Eye (tissue), 1 donor: ENCODE results near the gene PTPN18.

ENCODE experiments used
- DNase-seq: peaks from one replicate; pipeline ENCODE4 v3.0.0-alpha.2; 2015

The PTPN18 gene

DNA sequence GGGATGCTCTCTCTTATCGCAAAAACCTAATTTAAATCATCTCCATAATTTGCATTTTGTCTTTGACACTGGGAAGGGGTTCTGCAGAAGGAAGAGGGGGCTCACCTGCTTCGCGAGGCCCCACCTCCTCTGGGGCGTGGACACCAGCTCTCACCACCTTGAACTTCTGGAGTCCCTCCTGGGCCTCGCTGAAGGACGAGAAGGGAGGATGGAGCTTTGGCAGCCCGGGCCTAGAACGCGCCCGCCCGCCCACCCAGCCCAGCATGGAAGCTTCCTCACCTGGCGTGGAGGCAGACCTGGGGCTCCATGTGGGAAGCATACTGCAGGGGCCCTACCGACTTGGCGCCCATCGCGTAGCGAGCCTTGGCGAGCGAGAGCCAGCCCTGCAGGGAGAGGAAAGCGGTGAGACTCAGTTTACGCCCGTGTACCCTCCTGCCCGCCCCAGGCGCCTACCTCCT, 14.3 kb upstream of the PTPN18 start:
- DNase-seq: no peak

DNA sequence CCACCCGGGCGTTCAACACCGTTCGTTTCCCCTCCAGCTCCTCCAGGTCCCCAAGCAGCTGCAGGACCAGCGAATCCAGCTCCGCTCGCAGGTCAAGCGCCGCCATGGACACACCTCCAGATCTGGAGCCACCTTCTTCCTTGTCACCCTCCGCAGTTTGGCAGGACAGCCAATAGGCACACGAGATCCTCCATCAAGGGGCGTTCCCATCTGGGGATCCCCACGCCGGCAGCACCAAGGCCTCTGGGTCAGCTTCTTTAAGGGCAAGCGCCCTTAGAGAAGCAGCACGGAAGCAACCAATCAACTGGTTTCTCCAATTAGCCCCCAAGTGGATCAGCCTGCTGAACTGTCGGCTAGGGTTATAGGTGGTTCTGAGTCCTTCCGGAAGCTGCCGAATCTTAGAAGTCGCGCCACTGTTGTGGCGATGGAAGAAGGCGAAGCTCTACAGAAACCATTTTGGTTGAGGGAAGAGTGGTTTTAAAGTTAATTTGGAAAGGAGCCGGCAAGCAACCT, 13.8 kb upstream of the PTPN18 start:
- DNase-seq: peak; percentile 98

DNA sequence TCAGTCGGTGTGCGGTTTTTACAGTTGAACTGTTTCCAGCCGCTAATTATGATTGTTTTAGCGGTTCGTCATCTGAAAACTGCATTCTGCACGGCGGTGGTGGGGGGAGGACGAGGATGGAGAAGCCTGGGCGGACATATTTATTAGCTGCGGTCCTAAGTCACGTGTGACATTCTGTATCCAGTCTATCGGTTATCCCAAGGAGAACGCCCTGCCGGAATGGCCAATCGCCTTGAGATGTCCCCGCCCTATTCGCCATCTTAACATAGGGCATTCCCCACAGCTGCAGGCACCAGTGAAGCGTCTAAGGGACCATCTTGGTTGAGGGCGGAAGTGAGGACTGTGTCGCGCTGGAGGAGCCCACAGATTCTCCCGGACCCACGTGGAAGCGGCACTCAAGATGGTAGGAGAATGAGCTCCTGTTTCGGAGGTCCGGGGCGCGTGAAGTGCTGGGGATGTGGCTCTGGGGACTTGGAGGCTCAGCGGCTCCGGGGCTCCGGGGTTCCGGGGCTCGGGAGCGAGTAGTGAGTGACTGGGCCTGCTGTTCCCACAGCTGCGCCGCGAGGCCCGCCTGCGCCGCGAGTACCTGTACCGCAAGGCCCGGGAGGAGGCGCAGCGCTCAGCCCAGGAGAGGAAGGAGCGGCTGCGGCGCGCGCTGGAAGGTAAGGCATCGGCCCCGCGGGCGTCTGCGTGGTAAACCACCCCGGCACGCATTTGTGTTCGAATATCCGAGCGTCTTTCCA, 13.2 kb upstream of the PTPN18 start, which contains the start of gene IMP4:
IMP4 (plus strand) TSS at position 365 of the 743 bp plus-strand sequence; CDS start at position 401, 36 bp downstream.
- DNase-seq: peak; percentile 100

DNA sequence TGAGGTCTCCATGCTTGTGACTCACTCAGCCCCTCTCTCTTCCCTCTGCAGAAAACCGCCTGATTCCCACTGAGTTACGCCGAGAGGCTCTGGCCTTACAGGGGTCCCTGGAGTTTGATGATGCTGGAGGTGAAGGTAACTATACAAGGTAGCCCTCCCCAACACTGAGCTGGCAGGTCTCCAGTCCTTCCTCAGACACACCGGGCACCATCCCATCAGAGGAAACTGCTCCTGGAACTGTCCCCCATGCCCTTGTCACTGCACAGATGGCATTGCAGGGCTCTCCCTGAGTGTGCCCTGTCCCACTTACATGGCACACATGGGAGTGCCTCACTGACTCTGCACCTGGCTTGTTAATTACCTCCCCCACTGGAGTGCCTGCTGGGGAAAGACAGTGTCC, 11.3 kb upstream of the PTPN18 start:
- no peak for DNase-seq

- DNase-seq: no peak
Observed at GRCh38 chr2:130345091-130345490, 10.8 kb upstream of the PTPN18 start.

DNA sequence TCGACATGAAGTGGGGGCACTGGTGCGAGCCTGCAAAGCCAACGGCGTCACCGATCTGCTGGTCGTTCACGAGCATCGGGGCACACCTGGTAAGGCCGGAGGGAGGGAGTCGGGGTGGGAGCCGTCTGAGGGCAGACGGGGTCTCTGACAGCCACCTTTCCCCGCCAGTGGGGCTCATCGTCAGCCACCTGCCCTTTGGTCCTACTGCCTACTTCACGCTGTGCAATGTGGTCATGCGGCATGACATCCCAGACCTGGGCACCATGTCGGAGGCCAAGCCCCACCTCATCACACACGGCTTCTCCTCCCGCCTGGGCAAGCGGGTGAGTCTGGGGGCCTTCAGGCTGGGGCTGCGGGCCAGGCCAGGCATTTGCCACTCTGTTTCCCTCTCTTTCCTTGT, 10.2 kb upstream of the PTPN18 start:
- DNase-seq: no peak

DNA sequence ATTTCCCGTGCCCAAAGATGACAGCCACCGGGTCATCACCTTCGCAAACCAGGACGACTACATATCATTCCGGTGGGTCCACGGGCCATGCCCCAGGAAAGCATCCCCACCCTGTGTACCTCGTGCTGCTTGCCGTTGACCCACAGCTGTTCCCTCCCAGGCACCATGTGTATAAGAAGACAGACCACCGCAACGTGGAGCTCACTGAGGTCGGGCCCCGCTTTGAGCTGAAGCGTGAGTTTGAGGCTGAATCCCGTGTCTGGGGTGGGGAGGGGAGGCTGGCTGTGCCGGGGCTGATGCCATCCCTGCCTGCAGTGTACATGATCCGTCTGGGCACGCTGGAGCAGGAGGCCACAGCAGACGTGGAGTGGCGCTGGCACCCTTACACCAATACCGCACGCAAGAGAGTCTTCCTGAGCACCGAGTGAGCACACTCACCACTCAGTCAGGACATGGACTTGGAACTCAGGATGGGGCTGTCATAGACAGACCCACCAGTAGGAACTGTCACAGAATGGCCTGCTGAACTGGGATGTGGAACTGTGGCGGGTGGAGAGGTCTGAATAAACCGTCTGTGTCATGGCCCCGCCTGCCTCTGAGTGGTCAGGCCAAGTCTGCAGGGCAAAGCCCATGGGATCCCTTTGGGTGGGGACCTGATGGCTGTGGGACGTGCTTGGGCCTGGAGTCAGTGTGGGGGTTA, 9.7 kb upstream of the PTPN18 start:
- no peak for DNase-seq

DNA sequence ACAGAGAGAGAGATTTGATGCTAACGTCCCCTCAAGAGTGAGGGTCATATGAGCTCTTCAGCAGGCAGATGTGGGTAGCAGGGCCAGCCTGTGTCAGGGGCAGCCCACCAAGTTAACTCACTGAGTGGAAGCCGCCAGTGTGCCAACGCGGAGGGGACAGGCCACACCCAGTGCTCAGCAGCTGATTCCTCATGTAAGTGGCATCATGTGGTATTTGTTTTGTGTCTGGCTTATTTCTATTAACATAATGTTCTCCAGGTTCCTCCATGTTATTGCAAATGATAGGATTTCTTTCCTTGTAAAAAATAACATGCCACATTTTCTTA, 9.2 kb upstream of the PTPN18 start:
- DNase-seq: no peak

GRCh38 chr2:130347220-130347925, 8.5 kb upstream of the PTPN18 start:
- DNase-seq: no peak

DNA sequence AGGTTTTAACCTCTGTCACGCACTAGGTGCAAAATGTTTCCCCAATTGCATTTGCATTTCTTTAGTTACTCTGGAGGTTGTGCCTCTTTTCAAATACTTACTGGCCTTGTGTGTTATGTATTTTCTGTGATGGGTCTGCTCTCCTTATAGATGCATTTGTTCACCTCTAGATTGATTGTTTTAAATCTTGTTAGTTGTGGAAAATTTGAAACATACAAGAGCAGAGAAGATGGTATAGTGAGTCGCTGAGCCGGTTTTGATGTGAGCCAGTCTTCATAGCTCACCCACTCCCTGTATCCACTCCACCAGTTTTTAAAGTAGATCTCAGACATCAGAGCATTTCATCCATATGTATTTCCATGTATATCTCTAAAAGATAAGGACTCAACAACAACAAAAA, 6.7 kb upstream of the PTPN18 start:
- DNase-seq: no peak

- DNase-seq: peak; percentile 60
Observed at GRCh38 chr2:130351711-130352110, 4.1 kb upstream of the PTPN18 start.

GRCh38 chr2:130352237-130352636, 3.6 kb upstream of the PTPN18 start:
- DNase-seq: peak; percentile 50

GRCh38 chr2:130353291-130354138, 2.3 kb upstream of the PTPN18 start:
- peak; percentile 28 for DNase-seq

- no peak for DNase-seq
Observed at GRCh38 chr2:130354139-130354428, 1.8 kb upstream of the PTPN18 start.

GRCh38 chr2:130355172-130355577, 681 bp upstream of the PTPN18 start:
- DNase-seq: peak; percentile 50

DNA sequence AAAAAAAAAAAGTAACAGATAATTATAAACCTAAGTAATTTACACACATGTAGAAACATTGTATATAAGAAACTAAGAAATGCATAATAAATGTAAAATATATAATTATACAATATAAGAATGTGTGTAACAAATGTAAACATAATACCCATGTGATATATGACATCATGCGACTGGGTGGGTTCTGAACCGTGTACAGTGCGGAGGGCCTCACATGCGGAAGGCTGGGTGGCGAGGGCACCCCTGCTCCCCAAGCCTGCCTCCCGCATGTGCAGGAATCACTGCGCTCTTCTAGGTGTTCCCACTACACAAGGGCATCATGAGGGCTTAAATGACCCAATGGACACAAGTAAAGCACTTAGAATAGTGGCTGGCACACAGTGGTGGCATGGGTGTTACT, 2.0 kb downstream of the PTPN18 start:
- no peak for DNase-seq

DNA sequence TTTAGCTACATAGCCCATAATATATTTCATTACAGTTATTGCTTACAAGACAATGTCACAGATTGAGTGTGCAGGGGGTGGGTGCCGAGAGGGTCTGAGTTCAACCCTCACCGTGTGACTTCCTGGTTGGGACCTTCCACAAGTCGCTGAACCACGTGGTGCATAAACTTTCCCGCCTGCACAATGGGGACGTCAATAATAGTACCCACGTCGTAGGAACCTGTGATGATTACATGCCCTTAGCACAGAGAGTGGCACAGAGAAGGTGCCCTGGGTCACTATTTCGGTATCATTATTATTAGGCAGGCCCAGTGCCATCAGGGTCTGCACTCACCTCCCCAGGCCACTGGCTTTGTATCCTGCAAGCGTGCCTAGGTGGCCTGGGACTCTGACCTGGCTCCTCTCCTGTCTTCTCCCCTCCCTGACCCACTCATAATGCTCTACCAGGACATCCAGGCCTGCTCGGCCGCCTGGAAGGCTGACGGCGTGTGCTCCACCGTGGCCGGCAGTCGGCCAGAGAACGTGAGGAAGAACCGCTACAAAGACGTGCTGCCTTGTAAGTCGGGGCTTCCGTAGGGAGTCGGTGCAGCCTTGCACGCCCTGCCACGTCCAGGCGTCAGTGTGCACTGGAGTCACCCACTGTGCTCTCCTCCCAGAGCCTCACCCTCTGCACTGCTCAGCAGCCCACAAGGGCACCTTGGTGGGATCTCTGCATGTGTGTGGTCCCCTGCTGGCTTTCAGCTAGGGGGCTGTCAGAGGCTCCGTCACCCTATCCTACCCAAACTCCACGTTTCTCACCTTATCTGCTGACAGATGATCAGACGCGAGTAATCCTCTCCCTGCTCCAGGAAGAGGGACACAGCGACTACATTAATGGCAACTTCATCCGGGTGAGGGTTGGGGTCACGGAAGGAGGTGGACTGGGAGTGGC, 2.8 kb downstream of the PTPN18 start:
- DNase-seq: no peak

DNA sequence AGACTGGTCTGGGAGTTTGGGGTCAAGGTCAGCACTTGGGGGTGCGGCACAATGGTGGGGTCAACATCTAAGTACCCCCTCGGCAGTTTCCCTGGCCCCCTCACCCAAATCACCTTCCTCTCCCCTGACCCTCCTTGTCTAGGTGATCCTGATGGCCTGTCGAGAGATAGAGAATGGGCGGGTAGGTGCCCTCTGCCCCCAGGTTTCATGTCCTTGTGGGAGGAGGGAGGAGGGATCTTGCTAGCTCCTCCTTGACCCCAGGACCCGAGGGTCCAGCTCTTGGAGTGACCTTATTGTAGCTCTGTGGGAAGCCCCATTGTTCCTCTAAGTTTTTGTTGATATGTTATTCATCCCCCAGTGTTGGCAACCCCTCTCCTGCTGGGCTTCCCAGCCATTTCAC, 3.6 kb downstream of the PTPN18 start:
- DNase-seq: no peak

DNA sequence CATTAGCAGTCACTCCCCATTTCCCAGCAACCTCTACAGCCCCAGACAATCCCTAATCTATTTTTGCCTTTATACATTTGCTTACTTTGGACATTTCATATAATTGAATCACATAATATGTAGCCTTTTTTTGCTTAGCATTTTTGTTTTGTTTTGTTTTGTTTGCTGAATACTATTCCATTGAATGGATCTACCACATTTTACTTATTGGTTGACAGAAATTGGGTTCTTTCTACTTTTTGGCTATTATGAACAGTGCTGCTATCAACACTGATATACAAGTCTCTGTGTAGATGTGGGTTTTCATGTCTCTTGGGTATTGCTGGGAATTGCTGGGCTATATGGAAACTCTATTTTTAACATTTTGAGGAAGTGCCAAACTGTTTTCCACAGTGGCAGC, 7.6 kb downstream of the PTPN18 start:
- DNase-seq: no peak

- no peak for DNase-seq
Observed at GRCh38 chr2:130365075-130365474, 9.2 kb downstream of the PTPN18 start.

DNA sequence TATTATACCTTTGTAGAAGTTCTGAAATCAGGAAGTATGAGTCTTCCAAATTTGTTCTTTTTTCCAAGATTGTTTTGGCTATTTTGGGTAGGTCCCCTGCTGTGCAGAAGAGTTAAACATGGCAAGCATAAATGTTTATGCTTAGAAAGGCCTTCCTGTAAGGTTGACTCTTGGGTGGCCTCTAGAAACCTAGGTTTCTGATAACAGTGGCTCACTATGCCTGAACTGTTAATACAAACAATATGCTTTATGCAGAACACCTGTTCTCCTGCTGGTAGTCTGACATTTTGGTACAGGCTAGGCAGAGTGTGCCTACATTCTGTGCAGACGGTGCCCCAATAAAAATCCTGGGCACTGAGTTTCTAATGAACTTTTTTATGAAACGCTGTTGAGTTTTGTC, 10.1 kb downstream of the PTPN18 start:
- peak; percentile 26 for DNase-seq

DNA sequence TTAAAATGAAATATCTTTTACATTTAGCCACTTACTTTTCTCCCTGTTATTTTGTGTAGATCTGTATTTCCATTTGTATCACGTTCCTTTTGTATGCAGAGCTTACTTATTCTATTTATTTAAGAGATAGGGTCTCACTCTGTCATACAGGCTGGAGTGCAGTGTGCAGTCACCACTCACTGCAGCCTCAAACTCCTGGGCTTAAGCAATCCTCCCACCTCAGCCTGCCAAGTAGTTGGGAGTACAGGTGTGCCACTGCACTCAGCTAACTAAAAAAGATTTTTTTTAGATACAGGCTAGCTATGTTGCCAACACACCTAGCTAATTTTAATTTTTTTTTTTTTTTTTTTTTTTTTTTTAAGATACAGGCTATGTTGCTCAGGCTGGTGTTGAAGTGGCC, 10.9 kb downstream of the PTPN18 start:
- no peak for DNase-seq
